Esophagus mucosa (tissue), 1 donor: ENCODE results near the gene PLCXD3. TPM values are rescaled to one million over a fixed set of nuclear protein-coding genes. Genes with fewer than 3 reads are reported as not detected.
"Not testable (repeated sequence)": the region's sequence is repeated elsewhere in the genome, so short reads cannot be mapped to it uniquely, and the experiment has no call there.

ENCODE experiments used
- ATAC-seq: fragments of 200-7000 bp; cut with Tn5 transposase; one replicate; pipeline ENCODE4 v1.9.1; 2020
- total RNA-seq: library from RNA; stranded (reverse); gene quantifications from one replicate; pipeline ENCODE4 v1.2.4, GENCODE V29; 2023
- donor health status: DM: yes; HTN: yes; CAD: no.

The PLCXD3 gene
- total RNA-seq, 1 donor from 2014 or later: 0.48 TPM

DNA sequence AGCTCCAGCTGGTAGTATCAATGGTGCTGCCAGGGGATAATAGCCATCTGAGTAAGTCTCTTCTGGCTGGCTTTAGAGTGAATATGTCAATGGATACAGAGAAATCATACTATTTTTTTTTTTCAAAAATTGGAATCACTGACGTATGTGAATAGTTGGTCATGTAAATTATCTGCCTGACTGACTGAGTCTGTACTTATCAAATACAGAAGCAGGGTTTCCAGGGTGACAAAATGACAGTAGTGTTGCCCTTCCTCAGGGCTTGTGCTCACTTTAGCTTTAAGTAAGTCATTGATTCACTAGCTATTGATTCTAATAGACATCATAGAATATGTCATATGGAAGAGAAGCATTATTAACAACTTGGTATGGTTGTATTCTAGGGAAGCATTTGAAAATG, 171.1 kb downstream of the PLCXD3 start:
- no peak for ATAC-seq

DNA sequence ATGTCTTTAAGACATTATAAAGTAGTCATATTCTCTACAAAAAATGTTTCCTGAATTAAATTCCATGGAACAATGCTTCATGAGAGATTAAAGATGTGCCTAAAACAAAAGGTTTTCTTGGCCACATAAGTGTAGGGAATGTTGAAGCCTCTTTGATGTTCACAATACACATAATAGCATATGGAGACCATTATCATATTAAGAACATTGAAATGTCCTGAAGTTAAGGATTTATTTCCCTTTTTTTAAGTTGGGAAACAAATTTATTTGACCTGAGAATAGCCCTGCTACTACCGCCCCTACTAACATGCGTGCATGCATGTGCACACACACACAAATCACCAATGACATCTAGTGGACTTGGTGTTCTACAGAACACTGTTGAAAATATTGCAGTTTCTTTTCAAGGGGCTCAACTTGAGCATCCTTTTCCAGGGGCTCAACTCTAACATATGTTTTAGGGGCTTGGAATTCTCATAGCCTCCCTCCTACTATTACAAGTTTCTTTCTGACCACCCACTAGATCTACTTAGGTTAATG, 172.2 kb downstream of the PLCXD3 start:
- no peak for ATAC-seq

DNA sequence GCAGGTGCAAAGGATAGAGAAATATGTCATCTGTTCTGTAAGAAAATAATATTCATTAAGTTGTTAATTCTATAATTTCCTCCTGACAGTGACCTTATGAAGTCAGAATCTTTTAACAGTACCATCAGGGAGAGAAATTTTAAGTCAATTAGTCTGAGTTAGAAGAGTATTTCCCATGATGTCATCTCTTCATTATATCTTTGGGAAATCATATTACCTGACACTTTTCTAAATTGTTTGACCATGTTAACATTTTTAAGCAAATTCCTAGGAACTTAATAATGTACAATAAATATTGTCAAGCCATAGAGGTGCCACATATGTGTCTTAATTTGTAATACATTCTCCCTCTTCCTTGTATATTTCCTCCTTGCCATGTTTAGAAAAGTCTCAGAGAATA, 172.7 kb downstream of the PLCXD3 start:
- no peak for ATAC-seq

DNA sequence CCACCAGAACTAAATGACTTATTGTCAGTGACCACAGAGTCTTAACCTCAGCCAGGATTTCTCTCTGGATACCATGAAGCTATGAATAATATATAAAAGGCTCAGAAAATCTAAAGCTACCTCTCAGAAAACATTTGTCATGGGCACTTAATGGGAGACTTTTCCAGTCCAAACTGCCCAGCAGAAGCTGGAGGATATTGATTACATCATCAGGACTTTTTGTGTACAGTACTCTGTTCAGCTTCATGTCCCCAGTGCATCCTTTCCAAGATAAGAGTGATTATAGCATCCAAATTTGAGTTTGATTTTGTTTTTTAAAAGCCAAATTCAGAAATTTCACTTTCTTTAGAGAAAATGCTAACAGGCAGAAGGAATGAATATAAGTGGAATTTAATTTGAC, 173.2 kb downstream of the PLCXD3 start:
- no peak for ATAC-seq

DNA sequence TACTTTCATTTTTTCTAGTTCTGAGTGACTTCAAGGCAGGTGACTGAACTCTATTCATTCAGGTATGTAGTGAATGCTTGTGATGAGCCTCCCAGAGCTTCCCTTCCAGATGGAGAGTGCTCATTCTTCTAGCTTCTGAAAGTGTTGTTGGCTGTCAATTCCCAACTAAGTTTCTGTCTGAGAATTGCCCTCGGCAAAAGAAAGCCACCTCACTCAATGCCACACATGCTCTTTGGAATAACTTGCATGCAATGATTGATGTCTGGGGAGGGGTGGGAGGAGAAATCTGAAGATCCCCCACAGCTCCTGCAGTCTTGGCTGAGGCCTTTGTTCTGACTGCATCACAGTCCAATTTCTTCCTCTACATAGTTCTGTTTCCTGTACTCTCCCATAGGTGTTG, 173.9 kb downstream of the PLCXD3 start:
- no peak for ATAC-seq

DNA sequence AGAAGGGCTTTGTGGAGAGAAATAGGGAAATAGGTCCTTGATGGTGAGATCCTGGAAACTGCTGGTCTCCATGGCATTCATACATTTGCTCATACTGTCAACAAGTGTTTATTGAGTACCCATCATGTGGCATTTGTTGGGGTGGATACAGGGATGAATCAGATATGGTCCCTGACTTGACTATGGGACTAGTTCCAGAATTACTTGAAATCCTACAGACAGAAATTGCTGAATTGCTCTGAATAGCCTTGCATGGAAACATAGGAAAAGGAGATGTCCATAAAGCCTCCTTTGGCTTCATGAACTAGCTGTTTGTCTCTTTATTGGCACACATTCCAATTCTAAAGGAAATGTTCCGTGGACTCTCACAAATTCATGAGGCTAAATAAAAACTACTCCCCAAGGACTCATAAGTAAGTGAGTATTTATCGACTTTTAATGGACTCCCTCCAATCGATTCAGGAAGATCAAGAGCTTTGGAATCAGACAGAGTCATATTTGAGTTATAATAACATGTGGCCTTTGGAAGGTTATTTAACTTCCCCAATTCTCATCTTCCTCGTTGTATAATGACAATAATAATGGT, 174.7 kb downstream of the PLCXD3 start:
- no peak for ATAC-seq

DNA sequence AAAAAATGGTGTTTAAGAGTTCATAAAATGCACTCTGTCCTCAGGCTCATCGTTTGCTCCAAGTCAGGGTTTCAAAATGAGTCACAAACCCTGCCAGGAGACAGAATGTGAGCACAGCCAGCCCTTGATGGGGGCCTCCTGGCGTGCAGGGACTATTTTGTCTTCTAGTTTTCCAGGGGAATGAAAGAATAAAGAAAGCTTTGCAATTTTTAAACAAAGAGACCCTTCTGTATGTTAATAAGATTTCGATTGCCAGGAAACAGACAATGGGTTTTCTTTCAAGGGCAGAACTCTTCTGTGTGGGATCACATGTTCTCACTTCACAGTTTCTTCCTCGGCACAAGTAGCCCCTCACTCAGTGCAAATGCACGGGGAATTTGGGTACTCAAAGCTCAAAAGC, 175.6 kb downstream of the PLCXD3 start:
- ATAC-seq: no peak

DNA sequence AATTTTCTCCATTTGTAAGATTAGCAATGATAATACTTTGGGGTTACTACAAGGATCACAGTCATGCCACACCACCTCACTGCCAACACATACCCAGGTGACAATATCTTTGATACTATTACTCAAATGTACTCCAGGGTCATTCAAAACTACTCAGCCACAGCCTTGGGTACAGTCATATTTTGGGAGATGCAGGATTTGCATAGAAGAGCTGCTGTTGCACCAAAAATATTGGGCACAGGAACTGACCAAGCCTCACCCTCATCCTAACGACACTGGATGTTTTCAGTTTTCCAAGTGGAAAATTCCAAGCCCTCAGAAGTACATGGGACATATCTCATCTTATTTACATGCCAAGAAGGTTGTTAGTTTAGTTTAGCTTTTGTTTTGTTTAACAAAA, 176.2 kb downstream of the PLCXD3 start:
- ATAC-seq: no peak

DNA sequence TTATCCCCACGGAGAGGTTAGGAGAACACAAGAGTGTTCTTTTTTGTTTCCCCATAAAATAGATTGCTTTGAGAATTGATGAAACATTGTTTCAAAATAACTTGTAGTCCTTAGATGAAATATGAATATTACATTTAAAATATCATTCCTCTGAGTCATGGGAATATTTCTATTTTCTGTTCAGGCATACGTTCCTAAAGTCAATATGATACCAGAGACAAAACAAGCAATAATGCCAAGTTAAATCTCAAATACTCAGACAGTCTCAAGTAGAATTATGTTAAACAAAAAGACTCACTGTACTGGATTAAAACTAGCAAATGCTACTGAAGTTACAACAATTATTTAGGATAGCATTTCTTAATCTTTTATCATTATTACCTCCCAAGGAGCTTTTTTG, 185.3 kb downstream of the PLCXD3 start:
- no peak for ATAC-seq

DNA sequence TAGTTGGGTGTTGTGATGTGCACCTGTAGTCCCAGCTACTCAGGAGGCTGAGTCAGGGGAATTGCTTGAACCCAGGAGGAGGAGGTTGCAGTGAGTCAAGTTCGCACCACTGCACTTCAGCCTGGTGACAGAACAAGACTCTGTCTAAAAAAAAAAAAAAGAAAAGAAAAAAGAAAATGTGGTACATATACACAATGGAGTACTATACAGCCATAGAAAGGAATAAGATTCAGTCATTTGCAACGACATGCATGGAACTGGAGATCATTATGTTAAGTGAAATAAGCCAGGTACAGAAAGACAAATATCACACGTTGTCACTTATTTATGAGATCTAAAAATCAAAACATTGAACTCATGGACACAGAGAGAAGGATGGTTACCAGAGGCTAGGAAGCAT, 187.6 kb downstream of the PLCXD3 start:
- ATAC-seq: not testable (repeated sequence)

DNA sequence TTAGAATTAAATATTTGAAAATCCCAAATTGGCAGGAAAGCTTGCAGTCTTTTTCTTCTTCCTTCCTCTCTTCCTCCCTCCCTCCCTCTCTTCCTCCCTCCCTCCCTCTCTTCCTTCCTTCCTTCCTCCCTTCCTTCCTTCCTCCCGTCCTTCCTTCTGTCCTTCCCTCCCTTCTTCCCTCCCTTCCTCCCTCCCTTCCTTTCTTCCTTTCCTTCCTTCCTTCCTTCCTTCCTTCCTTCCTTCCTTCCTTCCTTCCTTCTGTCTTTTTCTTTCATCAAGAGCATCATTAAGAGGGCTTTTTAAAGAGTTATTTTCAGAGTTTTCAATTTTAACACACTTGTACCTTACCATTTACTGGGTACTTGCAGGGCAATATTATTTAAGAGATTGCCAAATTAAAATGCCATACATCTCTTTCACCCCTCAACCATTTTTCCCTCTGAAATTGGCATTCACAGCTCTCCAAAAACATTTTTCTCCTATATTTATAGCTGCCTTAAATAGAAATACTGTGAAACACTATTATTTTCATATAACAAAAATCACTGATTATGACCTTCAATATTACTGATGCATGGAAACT, 197.8 kb downstream of the PLCXD3 start:
- ATAC-seq: no peak

DNA sequence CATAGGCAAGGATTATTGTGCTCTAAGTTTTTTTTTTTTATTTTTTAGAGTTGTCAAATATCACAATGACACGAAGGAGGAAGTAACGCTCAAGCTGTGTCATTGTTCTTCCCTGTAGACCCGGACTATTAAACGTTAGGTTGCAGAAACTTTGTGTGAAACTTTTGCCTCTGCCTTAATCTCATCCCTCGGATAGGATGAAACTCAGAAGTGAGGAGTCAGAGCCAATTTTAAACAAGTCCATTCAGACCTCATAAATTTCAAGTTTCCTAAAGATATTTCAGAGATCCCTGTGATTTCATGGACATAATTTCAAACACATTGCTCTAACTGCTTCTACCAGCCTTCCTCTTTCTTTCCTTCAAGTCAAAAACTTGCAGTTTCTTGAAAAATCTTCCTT, 198.3 kb downstream of the PLCXD3 start:
- no peak for ATAC-seq

DNA sequence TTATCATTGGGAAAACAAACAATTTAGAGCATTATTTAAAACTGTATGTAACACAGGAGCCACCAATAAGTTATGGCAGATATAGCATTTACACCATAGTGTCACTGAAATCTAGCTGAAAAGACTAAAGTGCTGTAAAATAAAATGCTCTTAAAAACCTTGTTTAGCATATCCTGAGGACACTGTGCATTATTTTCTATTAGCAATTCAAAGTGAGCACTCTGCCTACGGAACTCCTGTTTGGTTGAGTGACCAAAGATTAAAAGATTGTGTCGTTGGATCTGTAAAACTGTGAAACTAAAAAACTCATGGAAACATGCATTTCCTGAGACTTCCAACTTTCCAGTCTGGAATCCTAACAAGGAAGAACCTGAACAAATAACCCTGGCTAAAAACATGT, 201.1 kb downstream of the PLCXD3 start:
- no peak for ATAC-seq

DNA sequence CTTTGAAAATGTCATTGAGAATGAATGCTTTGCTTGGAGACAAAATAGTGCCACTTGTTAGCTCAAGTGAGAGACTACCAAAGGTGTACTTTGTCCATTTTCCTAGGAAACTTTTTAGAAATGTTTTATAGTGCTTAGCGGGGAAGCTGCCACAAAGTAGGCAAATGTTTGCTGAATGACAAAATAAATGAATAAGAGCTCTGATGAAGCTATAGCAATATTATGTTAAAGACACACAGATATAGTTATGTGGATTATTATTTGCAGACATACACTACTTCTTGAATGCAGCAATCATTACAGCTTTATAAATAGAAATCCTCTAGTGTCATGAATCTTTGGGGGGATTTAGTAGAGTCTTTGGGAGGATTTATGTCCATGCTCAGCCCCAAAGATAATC, 204.4 kb downstream of the PLCXD3 start:
- ATAC-seq: no peak

DNA sequence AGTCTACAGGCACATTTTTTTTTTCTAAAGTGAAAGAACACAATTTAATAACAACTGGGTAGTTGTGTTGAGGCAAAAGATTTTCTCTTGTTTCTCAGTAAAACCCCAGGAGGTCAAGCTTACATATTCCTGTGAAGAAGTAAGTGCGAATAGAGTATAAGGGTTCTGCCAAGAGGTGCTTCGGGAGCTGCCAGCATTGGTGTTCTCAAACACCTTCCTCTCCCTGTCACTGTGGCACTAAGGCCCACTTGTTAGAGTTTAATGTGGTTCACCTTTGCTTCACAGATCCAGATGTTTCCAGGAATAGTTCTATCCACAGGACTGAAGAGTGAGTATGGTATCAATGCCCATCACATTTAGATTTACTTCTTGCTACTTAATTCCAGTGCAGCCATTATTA, 205.3 kb downstream of the PLCXD3 start:
- no peak for ATAC-seq

DNA sequence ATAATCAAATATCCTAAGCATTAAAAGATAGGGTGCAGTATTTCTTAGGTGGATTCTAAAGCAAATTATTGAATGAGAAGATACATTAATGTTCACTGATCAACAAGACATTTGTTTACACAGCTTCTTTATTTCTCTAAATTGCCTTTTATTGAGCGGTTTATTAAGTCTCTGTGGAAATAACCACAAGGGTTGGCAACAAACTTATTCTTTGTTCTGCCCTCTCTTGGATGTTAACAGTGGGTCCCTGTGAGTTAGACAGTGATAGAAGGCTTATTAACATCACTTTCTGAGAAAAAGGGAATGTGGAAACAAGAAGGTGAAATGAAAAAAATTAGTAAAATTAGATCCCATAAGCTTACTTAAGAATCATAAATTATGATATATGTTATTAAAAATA, 214.3 kb downstream of the PLCXD3 start:
- ATAC-seq: no peak

DNA sequence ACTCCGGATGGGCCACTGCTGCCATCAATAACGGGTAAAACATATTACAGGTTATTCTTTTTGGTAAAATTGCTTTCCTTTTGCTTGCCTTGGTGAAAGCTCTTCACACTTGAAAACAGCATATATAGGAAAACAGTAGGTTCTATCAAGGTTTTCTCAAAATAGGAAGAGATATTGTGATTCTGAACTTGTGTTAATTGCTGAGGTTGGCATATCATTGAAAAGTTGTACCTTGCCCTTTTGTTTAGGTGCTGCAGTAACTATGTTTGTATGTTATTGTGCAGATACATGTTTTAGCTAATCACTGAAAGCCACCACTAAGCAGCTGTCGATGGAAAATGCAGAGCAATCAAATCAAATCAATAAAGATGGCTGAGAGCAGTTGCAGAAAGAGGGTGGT, 219.1 kb downstream of the PLCXD3 start:
- no peak for ATAC-seq

DNA sequence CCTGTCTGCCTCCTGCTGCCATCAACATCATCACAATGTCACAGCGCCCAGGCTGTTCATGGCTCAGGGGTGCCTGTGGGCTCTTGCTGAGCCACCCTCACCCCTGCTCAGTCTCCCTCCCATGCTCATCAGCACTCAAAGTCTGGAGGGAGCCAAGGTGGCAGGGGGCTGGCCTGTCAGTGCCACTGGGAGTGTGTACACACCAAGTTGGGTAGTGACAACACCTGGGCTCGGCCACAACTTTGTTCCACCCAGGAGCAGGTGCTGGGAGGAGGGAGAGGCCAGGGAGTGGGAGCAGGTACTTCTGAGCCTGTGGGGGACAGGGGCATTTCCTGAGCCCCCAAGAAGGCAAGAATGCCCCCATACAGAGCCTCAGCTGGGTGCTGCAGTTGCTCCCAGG, 219.6 kb downstream of the PLCXD3 start:
- no peak for ATAC-seq

DNA sequence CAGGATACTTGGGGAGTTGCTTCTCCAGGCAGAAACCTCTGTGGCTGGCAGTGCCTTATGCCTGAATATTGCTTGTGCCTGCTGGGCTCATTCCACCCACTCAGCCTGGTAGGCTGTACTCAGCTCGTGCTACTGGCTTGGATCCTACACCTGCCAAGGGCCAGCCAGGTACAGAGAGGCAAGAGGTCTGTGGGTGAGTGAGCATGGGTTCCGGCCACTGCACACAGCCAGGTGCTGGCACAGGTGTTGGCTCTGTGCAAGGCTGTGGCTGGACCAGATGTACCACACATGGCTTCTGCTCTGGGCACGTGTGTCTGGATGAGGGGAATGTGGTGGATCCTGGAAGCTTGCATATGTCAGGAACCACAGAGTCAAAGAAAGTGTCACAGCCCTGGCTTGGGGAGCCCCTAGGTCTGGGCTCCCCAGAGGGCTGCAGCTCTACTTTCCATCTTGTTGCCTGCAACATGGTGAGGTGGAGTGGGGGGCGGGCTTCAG, 220.4 kb downstream of the PLCXD3 start:
- ATAC-seq: no peak

DNA sequence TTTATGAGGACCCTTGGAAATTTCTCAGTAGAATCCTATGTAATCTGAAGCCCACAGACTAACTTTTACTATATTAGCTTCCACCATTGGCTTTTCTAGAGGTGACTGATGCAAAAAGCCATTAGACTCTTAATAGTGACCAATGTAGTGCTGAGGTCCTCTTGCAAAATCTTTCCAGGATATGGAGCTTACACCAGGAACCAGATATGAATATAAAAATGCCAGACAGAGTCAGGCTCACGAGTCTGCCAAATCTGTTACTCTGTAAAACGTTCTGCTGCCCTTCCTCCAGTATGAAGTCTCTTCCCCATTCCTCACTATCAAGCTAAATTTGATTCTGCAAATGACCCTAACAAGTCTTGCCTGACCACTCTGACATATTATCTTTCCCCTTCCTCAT, 223.7 kb downstream of the PLCXD3 start:
- ATAC-seq: no peak

DNA sequence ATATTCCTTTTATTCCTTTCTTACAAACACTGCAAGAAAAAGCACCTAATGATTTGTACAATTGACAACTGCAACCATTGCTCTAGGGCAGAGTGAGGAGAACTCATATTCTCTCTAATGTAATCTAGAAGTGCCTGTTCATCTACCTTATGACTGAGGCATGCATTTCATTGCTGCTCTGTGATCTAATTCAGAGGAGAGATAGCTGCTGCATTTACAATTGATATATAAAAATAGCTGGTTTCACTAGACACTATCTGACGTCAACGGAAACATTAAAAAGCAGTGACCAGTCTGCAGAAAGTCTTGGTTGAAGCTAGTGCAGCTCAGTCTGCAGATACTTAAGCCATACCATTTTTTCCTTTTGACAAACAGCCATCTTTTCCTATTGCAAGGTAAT, 224.2 kb downstream of the PLCXD3 start:
- no peak for ATAC-seq

DNA sequence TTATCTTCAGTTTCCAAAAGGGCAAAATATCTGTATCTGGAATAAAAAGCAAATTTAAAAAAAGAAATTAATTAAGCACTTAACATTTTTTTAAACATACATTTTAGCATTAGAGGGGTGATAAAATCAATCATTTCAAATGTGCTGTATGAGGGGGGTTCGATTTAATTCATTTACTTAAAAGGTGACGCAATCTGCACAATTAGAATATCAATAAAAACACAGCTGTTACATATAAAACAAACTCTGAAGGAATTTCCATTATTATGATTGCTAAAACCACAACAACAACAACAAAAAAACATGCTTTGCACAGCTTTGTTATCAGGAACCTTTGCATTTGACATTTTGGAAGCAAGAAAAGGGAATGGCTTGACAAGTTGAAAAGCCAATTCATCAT, 225.5 kb downstream of the PLCXD3 start:
- ATAC-seq: no peak

DNA sequence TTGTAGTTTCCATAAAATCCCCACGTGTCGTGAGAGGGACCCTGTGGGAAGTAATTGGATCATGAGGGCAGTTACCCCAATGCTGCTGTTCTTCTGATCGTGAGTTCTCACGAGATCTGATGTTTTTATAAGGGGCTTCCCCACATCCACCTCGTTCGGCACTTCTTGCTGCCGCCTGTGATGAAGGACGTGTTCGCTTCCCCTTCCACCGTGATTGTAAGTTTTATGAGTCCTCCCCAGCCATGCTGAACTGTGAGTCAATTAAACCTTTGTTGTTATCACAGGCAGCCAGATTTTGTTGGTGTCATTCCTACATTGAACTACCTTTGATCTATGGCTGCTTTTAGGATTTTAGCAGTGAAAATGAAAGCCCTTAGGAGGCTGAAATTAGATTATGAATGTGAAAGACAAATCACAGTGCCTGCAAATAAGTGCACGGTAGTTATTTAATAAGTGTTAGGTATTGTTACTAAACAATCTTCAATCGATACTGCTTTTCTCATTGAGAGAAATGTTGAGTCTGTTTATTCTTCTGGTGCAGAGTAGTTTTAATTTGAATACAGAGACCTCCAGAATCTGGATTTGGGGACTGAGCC, 229.1 kb downstream of the PLCXD3 start:
- no peak for ATAC-seq

DNA sequence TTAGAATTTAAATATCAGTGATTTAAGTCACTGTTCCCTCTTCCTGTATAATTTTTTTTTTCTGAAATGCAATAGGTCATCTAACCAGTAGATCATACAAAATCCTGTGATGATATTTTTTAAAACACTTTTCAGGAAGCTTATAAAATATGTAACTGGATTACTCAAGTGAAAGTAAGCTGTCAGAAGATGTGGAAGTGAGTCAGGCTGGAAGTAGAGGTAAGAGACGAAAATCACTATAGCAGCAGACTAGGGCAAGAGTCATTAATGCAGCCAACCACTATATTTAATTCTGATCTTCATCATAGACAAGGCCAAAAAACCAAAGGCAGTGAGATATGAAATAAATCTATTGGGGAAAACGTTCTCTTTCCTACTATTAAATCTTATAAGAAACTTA, 231.4 kb downstream of the PLCXD3 start:
- no peak for ATAC-seq
